Astrocyte of the spinal cord (primary cell): Measurements from ENCODE around the gene MTPN.
A peak's percentile ranks its signal among the peaks of the same experiment; 100 is the strongest.

Source experiments
- DNase-seq: peaks from one replicate; pipeline ENCODE4 v3.0.0; 2011; ENCODE audit warnings: low read depth, low spot score
- H3K4me3 ChIP-seq: 2 replicates; pipeline ENCODE4 v1.5.1; 2011; ENCODE audit warnings: low read depth, mild to moderate bottlenecking, low read length, moderate library complexity
- CTCF ChIP-seq: IDR thresholded peaks from 2 replicates; pipeline ENCODE4 v1.5.1; 2012; ENCODE audit warnings: low read depth, mild to moderate bottlenecking, low read length, inconsistent platforms
- in situ Hi-C: cut with HindIII; loops from 2 replicates; pipeline ENCODE4 v1.10.0; 2017; ENCODE audit warnings: low sequenced_read_pairs

MTPN gene

GRCh38 chr7:136002802-136003201, 25.6 kb upstream of the MTPN start:
- in situ Hi-C loops: no loop called here
- DNase-seq: no peak
- TF ChIP-seq CTCF: no peak
- no peak overlapping the region for H3K4me3 ChIP-seq

- no peak for TF ChIP-seq CTCF
- no peak for DNase-seq
- H3K4me3 ChIP-seq: no peak overlapping the region
- in situ Hi-C loops: no loop called here
Measured at GRCh38 chr7:136000288-136000913, 23.2 kb upstream of the MTPN start.

GRCh38 chr7:135998081-135998480, 20.9 kb upstream of the MTPN start:
- in situ Hi-C loops: no loop called here
- no peak overlapping the region for H3K4me3 ChIP-seq
- DNase-seq: no peak
- no peak for TF ChIP-seq CTCF

GRCh38 chr7:135995748-135996147, 18.6 kb upstream of the MTPN start:
- no peak for DNase-seq
- in situ Hi-C loops: no loop called here
- TF ChIP-seq CTCF: no peak
- H3K4me3 ChIP-seq: no peak overlapping the region

- H3K4me3 ChIP-seq: no peak overlapping the region
- peak; percentile 57 for DNase-seq
- no peak for TF ChIP-seq CTCF
- in situ Hi-C loops: no loop called here
Measured at GRCh38 chr7:135994466-135995205, 17.5 kb upstream of the MTPN start.

GRCh38 chr7:135993950-135994349, 16.8 kb upstream of the MTPN start:
- DNase-seq: no peak
- H3K4me3 ChIP-seq: no peak overlapping the region
- in situ Hi-C loops: no loop called here
- TF ChIP-seq CTCF: no peak
